SU-DHL-6 (cell line): Measurements from ENCODE around the gene INMT.

Source experiments
- EZH2phosphoT487 ChIP-seq: fragments of 200-600 bp; sonication (generic), shearing (Covaris generic); conservative IDR thresholded peaks from 2 replicates; pipeline ENCODE4 v1.6.1; 2018; ENCODE audit warnings: mild to moderate bottlenecking, antibody characterized with exemption, low read length, moderate library complexity, mixed read lengths
- TF ChIP-seq, protein P1 (sequence below): fragments of 200-600 bp; sonication (generic); IDR thresholded peaks from one replicate; pipeline ENCODE4 v1.5.1; 2017; ENCODE audit warnings: antibody characterized with exemption, mild to moderate bottlenecking, low read length, moderate library complexity; ENCODE audit not compliant: insufficient read depth, poor library complexity, severe bottlenecking

DNA sequence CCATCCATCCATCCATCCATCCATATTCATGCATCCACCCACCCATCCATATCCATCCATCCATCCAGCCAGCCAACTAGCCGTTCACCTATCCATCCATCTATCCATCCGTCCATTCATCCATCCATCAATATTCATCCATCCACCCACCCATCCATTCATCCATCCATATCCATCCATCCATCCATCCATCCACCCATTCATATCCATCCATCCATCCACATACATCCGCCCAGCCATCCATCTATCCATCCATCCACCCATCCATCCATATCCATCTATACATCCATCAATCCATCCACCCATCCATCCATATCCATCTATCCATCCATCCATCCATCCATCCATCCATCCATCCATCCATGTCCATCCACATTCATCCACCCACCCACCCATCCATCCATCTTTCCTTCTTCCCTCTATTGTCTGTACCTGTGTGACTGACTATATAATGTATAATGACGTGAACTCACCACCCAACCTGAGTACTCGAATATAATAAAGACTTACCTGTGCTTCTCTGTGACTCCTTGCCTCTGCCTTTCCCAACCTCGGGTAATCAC lies 2.5 kb downstream of the INMT start:
- TF ChIP-seq, protein P1, sequence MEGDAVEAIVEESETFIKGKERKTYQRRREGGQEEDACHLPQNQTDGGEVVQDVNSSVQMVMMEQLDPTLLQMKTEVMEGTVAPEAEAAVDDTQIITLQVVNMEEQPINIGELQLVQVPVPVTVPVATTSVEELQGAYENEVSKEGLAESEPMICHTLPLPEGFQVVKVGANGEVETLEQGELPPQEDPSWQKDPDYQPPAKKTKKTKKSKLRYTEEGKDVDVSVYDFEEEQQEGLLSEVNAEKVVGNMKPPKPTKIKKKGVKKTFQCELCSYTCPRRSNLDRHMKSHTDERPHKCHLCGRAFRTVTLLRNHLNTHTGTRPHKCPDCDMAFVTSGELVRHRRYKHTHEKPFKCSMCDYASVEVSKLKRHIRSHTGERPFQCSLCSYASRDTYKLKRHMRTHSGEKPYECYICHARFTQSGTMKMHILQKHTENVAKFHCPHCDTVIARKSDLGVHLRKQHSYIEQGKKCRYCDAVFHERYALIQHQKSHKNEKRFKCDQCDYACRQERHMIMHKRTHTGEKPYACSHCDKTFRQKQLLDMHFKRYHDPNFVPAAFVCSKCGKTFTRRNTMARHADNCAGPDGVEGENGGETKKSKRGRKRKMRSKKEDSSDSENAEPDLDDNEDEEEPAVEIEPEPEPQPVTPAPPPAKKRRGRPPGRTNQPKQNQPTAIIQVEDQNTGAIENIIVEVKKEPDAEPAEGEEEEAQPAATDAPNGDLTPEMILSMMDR = no peak
- no peak for TF ChIP-seq EZH2phosphoT487
